Panc1 (cell line): ENCODE results near the gene RBM41. TPM values are rescaled to one million over a fixed set of nuclear protein-coding genes. Genes with fewer than 3 reads are reported as not detected.

Experiments
- ATAC-seq: fragments of 200-7000 bp; cut with Tn5 transposase; 2 replicates; pipeline ENCODE4 v1.9.1; 2020; ENCODE audit warnings: mild to moderate bottlenecking, moderate library complexity
- BruUV-seq: library from RNA; stranded (reverse); fragments of 400-500 nt; replicated peaks from 2 replicates; lab custom pipeline; 2021; lab: Mats Ljungman, UMichigan
- CTCF ChIA-PET: fragments of 300-600 bp; sonication (Branson Sonifier 250); formaldehyde crosslinking; loops from one replicate; lab custom pipeline; 2022; ENCODE audit warnings: antibody characterized with exemption; lab: Charles Lee
- POLR2A ChIA-PET: fragments of 300-600 bp; sonication (Branson Sonifier 250); formaldehyde crosslinking; loops from one replicate; lab custom pipeline; 2022; ENCODE audit warnings: antibody characterized with exemption; lab: Charles Lee
- DNase-seq: peaks from one replicate; pipeline ENCODE4 v3.0.0-alpha.2; 2010; ENCODE audit warnings: low read depth, low spot score
- H3K27ac ChIP-seq: 2 replicates; pipeline ENCODE4 v1.5.1; 2011; ENCODE audit warnings: mild to moderate bottlenecking, low read length, inconsistent platforms
- H3K27me3 ChIP-seq: fragments of 200-500 bp; sonication (Bioruptor generic); 2 replicates; pipeline ENCODE4 v1.6.0; 2014; ENCODE audit warnings: low read length, inconsistent platforms; ENCODE audit not compliant: control insufficient read depth, insufficient read depth
- H3K36me3 ChIP-seq: fragments of 200-500 bp; sonication (Bioruptor generic); 2 replicates; pipeline ENCODE4 v1.5.1; 2014; ENCODE audit warnings: inconsistent platforms, mild to moderate bottlenecking, low read length, moderate library complexity; ENCODE audit not compliant: control insufficient read depth, insufficient read depth
- H3K4me1 ChIP-seq: 2 replicates; pipeline ENCODE4 v1.5.1; 2011; ENCODE audit warnings: inconsistent platforms, mild to moderate bottlenecking, low read length, moderate library complexity; ENCODE audit not compliant: control insufficient read depth, insufficient read depth
- H3K4me3 ChIP-seq, 2 experiments: 2 replicates each; pipeline ENCODE4 v1.5.1; 2011 to 2012; ENCODE audit warnings: low read depth in 2 of 2, low read length in 2 of 2, mild to moderate bottlenecking in 2 of 2, inconsistent platforms in 1 of 2, moderate library complexity in 1 of 2
- H3K9me3 ChIP-seq: fragments of 200-500 bp; sonication (Bioruptor generic); 2 replicates; pipeline ENCODE4 v1.5.1; 2014; ENCODE audit warnings: low read depth, mild to moderate bottlenecking, inconsistent platforms, low read length, moderate library complexity; ENCODE audit not compliant: control insufficient read depth, insufficient read depth
- POLR2AphosphoS5 ChIP-seq: IDR thresholded peaks from 2 replicates; pipeline ENCODE4 v1.6.1; 2012; ENCODE audit warnings: mild to moderate bottlenecking, low read depth, low read length, moderate library complexity
- SIN3A ChIP-seq: IDR thresholded peaks from 2 replicates; pipeline ENCODE4 v1.6.1; 2012; ENCODE audit warnings: low read depth, mild to moderate bottlenecking, low read length, moderate library complexity, borderline replicate concordance; ENCODE audit not compliant: insufficient read depth
- TCF7L2 ChIP-seq: IDR thresholded peaks from 2 replicates; pipeline ENCODE4 v1.6.1; 2011; ENCODE audit warnings: mild to moderate bottlenecking, low read depth, low read length, inconsistent platforms
- in situ Hi-C: cut with HindIII; loops from 2 replicates; pipeline ENCODE4 v1.10.0; 2016; ENCODE audit warnings: low sequenced_read_pairs, low pct_unique_long_range_greater_than_20kb
- intact Hi-C: fragments of 100-400 bp; cut with micrococcal nuclease; formaldehyde crosslinking; loops from one replicate; pipeline ENCODE4 v1.10.0; 2022; ENCODE audit not compliant: unreplicated experiment
- total RNA-seq: library from RNA; stranded (reverse); gene quantifications from one replicate; pipeline ENCODE4 v1.2.1, GENCODE V29; 2021; ENCODE audit not compliant: unreplicated experiment
- TF ChIP-seq, protein P1 (sequence below): fragments of 450-650 bp; IDR thresholded peaks from 2 replicates; pipeline ENCODE4 v1.5.1; 2017; ENCODE audit warnings: mild to moderate bottlenecking
- TF ChIP-seq, protein P2 (sequence below), 2 experiments: IDR thresholded peaks; 2 replicates each; pipeline ENCODE4 v1.6.1; 2011 to 2012; ENCODE audit warnings: low read depth in 2 of 2, control low read depth in 1 of 2, low read length in 1 of 2, mild to moderate bottlenecking in 1 of 2, moderate library complexity in 1 of 2; ENCODE audit not compliant: insufficient read depth in 1 of 2

Gene RBM41
- total RNA-seq, 1 experiment from 2014 or later, result 15.1 TPM

- DNase-seq, result peak; percentile 28
- TF ChIP-seq, protein P1, sequence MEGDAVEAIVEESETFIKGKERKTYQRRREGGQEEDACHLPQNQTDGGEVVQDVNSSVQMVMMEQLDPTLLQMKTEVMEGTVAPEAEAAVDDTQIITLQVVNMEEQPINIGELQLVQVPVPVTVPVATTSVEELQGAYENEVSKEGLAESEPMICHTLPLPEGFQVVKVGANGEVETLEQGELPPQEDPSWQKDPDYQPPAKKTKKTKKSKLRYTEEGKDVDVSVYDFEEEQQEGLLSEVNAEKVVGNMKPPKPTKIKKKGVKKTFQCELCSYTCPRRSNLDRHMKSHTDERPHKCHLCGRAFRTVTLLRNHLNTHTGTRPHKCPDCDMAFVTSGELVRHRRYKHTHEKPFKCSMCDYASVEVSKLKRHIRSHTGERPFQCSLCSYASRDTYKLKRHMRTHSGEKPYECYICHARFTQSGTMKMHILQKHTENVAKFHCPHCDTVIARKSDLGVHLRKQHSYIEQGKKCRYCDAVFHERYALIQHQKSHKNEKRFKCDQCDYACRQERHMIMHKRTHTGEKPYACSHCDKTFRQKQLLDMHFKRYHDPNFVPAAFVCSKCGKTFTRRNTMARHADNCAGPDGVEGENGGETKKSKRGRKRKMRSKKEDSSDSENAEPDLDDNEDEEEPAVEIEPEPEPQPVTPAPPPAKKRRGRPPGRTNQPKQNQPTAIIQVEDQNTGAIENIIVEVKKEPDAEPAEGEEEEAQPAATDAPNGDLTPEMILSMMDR, result peak; percentile 75
- TF ChIP-seq TCF7L2, result no peak
- no peak overlapping the region for H3K27ac ChIP-seq
- H3K36me3 ChIP-seq, result no peaks in the 10 kb centered on the region
- H3K9me3 ChIP-seq, result no peaks in the 10 kb centered on the region
- ChIA-PET CTCF (no interaction called here), POLR2A (no interaction called here)
- ATAC-seq, result peak; percentile 83
- intact Hi-C loops, result loop anchor here (10.0 kb wide), 2 partner anchors 409 to 599 kb away; partner anchors contain the start of gene PRPS1
- no peaks in the 10 kb centered on the region for H3K27me3 ChIP-seq
- no peaks in the 10 kb centered on the region for H3K4me1 ChIP-seq
- in situ Hi-C loops, result no loop called here
- BruUV-seq, result no TSS peak
- H3K4me3 ChIP-seq, result no peak overlapping the region
Measured at GRCh38 chrX:107025545-107025944, 93.1 kb downstream of the RBM41 start.

GRCh38 chrX:107014936-107015335, 103.7 kb downstream of the RBM41 start:
- H3K9me3 ChIP-seq, result no peaks in the 10 kb centered on the region
- ChIA-PET CTCF (no interaction called here), POLR2A (no interaction called here)
- no peaks in the 10 kb centered on the region for H3K36me3 ChIP-seq
- H3K27ac ChIP-seq, result no peak overlapping the region
- TF ChIP-seq, protein P2, sequence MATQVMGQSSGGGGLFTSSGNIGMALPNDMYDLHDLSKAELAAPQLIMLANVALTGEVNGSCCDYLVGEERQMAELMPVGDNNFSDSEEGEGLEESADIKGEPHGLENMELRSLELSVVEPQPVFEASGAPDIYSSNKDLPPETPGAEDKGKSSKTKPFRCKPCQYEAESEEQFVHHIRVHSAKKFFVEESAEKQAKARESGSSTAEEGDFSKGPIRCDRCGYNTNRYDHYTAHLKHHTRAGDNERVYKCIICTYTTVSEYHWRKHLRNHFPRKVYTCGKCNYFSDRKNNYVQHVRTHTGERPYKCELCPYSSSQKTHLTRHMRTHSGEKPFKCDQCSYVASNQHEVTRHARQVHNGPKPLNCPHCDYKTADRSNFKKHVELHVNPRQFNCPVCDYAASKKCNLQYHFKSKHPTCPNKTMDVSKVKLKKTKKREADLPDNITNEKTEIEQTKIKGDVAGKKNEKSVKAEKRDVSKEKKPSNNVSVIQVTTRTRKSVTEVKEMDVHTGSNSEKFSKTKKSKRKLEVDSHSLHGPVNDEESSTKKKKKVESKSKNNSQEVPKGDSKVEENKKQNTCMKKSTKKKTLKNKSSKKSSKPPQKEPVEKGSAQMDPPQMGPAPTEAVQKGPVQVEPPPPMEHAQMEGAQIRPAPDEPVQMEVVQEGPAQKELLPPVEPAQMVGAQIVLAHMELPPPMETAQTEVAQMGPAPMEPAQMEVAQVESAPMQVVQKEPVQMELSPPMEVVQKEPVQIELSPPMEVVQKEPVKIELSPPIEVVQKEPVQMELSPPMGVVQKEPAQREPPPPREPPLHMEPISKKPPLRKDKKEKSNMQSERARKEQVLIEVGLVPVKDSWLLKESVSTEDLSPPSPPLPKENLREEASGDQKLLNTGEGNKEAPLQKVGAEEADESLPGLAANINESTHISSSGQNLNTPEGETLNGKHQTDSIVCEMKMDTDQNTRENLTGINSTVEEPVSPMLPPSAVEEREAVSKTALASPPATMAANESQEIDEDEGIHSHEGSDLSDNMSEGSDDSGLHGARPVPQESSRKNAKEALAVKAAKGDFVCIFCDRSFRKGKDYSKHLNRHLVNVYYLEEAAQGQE (IDR thresholded peaks at IDR 0.05; ENCODE audit: insufficient read depth in 1 of 2, low read depth in 2 of 2, low read length in 1 of 2), result no peak
- TF ChIP-seq POLR2AphosphoS5, result no peak
- TF ChIP-seq, protein P1, result no peak
- no peak for TF ChIP-seq TCF7L2
- no peak for TF ChIP-seq SIN3A
- no peaks in the 10 kb centered on the region for H3K27me3 ChIP-seq
- H3K4me3 ChIP-seq, result no peak overlapping the region
- intact Hi-C loops, result no loop called here
- no peaks in the 10 kb centered on the region for H3K4me1 ChIP-seq
- in situ Hi-C loops, result no loop called here
- no TSS peak for BruUV-seq
- ATAC-seq (no peak), DNase-seq (no peak)

Other genes starting within 250 kb of the RBM41 start
- not detected for gene RIPPLY1, start 215.5 kb downstream of the RBM41 start, total RNA-seq
- 0.10 TPM for gene CLDN2, start 198.4 kb downstream of the RBM41 start, total RNA-seq
- 7.4 TPM for gene MORC4, start 118.6 kb downstream of the RBM41 start, total RNA-seq
- gene NUP62CL, start 87.6 kb upstream of the RBM41 start, total RNA-seq, result 1.1 TPM
- not detected for gene DNAAF6, start 87.8 kb upstream of the RBM41 start, total RNA-seq